Activated gamma-delta T cell (primary cell): ENCODE results near the gene DNAH5.
"Not testable (repeated sequence)": the region's sequence is repeated elsewhere in the genome, so short reads cannot be mapped to it uniquely, and the experiment has no call there.

Source experiments
- DNase-seq: peaks from one replicate; lab custom pipeline; 2025; lab: John Stamatoyannopoulos, UW
- total RNA-seq, 2 donors: gene quantifications; one replicate each; lab custom pipeline; 2026; lab: John Stamatoyannopoulos, UW

DNAH5 gene, protein sequence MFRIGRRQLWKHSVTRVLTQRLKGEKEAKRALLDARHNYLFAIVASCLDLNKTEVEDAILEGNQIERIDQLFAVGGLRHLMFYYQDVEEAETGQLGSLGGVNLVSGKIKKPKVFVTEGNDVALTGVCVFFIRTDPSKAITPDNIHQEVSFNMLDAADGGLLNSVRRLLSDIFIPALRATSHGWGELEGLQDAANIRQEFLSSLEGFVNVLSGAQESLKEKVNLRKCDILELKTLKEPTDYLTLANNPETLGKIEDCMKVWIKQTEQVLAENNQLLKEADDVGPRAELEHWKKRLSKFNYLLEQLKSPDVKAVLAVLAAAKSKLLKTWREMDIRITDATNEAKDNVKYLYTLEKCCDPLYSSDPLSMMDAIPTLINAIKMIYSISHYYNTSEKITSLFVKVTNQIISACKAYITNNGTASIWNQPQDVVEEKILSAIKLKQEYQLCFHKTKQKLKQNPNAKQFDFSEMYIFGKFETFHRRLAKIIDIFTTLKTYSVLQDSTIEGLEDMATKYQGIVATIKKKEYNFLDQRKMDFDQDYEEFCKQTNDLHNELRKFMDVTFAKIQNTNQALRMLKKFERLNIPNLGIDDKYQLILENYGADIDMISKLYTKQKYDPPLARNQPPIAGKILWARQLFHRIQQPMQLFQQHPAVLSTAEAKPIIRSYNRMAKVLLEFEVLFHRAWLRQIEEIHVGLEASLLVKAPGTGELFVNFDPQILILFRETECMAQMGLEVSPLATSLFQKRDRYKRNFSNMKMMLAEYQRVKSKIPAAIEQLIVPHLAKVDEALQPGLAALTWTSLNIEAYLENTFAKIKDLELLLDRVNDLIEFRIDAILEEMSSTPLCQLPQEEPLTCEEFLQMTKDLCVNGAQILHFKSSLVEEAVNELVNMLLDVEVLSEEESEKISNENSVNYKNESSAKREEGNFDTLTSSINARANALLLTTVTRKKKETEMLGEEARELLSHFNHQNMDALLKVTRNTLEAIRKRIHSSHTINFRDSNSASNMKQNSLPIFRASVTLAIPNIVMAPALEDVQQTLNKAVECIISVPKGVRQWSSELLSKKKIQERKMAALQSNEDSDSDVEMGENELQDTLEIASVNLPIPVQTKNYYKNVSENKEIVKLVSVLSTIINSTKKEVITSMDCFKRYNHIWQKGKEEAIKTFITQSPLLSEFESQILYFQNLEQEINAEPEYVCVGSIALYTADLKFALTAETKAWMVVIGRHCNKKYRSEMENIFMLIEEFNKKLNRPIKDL (N-terminal part only)
- 0.05 to 0.26 reads per million in 2 donors for total RNA-seq

DNA sequence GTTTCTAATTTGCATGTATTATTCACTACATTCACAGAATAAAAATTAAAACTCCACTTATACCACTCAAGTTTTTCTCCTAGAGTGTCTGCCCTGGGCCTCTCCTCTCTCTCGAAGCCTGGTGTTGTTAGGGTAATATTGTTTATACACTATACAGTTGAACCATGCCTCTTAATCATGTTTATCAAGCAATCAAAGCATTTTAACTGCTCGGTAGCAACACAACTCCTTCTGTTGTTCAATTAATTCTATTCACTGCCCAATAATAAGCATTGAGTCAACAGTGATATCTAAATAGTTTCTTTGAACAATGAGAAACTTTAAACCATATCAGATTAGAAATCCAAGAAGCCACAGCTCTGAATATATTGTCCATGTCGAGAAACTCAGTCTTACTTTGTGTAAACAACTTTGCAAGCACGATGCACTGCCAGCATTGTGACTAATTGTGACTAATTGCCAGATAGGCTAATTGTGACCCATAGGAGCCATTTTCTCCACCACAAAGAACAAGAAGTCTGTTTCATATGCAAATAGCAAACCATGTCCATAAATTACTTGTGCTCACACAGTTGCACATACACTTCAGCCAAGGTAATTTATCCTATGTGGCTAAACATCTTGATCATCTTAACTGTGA is at the start of gene DNAH5:
DNAH5 (minus strand) TSS at position 129 of the 640 bp plus-strand sequence. CDS start 250 bp downstream, outside the sequence.
- no peak for DNase-seq

DNA sequence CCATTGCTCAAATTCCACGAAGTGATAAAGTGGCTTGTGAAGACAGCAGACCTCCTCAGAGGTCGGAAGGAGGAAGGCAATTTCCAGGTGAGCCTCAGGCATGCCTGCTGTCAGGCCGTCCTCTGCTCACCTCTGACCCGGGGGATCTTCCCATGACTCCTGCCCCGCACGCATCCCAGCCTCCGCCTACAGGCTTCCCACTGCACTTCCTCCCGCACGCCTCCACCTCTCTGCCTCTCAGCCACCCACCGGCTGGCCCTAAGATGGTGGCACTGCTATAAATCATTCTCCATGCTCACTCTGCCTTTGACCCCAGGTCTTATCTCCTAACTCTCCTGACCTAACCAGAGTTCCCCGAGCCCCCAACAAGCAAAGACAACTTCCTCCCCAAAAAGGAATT is 49.4 kb upstream of the DNAH5 start:
- no peak for DNase-seq

DNA sequence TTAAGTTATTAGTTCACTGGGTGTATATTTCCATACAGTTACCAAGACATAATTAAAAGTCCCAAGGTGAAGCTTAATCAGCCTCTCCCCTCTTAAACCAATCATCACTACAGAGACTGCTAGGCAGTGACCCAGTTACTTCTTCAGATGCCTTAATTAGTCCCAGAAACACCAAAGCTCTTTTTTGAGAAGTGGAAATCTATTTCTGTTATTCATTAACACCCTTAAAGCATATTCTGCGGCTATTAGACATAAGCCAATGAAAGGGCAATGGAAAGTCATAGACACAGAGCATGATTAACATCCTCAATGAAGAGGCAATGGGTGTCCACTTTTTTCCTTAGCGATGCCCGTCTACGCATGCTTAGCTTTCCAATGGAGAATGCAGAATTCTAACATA is 48.3 kb upstream of the DNAH5 start:
- no peak for DNase-seq

DNA sequence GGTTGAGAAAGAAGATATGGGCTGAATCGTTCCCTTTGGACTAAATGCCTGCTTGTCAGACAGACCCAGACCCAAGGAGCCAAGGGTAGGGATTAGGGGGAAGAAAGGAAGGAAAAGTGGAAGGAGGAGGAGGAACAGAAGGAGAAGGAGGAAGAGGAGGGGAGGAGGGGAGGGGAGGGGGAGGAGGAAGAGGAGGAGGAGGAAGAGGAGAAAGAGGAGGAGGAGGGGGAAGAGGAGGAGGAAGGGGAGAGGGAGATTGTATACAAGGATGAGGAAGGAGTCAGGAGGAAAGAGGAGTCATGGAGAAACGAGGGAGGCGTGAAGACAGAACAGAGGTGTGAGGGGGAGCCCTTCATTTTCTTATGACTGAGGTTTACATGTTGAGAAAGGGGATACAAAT is 46.9 kb upstream of the DNAH5 start:
- no peak for DNase-seq

DNA sequence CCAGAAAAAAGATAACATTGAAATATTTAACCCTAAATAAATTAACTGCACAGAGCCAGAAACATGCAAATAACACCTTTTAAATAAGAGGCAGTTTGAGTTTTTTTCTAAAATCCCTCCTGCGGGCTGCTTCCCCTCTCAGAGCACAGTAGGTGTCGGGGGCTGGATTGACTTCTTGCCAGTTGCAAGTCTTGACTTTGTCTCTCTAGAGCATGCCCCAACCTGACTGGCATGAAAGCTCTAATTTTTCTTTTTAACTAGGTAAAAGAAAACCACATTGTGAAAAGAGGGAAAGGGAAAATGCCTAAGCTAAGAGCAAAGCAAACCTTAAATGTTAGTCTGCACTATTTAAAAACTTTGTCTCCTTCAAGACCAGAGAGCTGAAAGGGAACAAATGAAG is 46.4 kb upstream of the DNAH5 start:
- no peak for DNase-seq

DNA sequence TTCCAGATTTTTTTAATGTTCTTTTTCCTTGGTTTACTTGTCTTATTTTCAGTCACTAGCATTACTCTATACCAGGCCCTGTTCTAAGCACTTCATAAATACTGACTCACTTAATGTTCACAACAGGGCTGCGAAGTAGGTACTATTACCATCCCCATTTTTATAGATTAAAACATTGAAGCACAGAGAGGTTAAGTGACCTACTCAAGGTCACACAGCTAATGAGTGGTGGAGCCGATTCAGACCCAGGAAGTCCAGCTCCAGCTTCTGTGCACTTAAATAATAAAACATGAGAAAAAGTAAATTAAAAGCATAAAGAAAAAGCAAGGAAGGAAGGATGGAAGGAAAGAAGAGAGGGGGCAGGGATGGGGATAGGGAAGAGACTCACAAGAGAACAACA is 45.3 kb upstream of the DNAH5 start:
- no peak for DNase-seq

DNA sequence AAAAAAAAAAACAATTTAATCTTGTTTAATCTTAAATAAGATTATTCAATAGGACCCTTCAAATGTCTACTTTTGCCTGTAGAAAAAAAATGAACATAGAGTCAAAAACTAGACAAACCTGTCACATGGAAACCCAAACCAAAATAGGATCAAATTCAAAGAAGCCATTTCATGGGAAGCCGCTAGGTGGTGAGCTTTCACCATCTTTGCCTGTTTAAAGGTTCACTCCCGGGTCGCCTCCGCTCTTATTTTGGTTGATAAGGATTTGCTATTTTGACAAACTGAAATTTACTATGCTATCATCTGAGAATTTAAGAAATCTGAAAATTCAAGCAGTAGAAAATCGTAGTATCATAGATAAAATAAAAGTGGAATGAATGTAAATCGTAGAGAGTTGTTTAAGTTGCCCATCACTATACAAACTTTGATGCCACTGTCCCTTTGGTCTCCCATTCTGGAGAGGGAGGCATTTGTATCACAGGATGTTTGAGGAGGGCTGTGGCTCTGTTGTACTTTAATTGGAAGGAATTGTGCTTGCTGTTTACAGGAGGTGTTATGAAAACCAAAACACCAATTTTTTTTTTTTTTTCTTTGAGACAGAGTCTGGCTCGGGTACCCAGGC is 43.5 kb upstream of the DNAH5 start:
- DNase-seq, result no peak

DNA sequence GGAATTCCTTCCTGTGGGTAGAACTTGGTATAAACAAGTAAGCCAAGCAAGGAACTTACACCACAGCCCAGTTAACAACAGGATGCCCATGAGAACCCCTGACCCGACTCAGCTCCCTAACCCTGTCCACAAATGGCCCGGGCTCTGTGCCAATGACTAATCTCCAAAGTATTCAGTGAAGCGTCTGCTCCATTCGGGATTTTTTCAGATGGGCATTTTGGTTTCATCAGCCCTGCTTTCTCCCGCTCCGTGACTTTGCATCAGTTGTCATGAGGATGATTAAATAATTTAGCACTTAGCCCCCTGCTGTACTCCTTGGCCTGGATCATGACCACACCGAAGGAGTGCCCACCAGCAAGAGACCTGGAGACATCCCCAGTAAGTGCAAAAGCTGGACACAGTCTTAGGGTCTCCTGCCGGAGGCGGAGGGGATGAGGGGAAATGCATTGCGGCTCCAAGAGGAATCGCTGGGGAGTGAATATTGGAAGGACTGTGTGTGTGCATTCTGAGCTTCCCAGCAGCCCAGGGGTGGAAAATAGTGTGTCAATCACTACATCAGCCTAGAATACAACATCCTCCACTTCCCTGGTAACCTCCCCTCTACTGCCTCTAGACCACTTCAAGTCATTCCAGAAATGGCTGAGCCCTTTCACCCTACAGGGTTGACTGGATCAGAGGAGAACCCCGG is 41.4 kb upstream of the DNAH5 start:
- no peak for DNase-seq

DNA sequence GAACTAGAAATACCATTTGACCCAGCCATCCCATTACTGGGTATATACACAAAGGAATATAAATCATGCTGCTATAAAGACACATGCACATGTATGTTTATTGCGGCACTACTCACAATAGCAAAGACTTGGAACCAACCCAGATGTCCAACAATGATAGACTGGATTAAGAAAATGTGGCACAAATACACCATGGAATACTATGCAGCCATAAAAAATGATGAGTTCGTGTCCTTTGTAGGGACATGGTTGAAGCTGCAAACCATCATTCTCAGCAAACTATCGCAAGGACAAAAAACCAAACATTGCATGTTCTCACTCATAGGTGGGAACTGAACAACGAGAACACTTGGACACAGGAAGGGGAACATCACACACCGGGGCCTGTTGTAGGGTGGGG is 40.4 kb upstream of the DNAH5 start:
- DNase-seq, result not testable (repeated sequence)

DNA sequence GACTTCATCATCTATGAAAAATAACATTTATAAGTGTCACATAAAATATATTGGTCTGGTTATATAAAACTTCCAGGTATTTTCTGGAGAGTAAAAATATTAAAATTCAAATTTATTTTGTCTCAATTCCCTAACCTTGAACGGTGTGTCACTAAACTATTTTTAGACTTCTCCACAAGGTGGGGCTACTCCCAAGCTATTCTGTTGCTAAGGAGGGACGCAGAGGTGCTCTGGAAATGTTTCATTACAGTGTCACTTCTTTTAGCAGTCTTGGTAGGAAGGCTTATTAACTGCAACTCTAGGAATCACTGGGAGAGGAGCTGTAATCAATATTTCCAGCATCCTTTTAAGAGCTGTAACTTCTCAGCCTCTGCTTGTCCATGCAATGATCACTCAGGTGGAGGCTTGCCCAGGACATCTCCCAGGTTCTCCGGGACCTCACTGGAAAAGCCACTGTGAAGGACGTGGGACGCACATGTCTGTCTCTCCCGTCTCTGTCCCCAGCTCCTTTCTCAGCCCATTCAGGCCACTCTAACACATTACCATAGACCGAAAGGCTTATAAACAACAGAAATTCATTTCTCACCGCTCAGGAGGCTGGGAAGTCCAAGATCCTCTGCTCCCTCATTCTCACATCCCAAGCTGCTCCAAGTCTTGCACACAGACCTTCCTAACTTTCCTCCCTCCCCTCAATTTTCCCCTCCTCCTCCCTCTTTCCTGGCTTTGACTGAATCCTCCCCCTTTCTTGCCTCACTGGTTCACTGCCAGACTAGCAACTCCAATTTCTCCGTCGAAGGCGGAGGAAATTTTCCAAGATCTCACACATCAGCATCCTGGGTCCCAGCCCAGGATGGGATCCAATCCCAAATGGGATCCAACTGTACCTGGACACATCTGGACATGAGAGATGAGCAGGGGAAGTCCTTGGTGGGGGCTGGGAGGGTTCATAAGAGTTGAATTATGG is 32.7 kb upstream of the DNAH5 start:
- no peak for DNase-seq

DNA sequence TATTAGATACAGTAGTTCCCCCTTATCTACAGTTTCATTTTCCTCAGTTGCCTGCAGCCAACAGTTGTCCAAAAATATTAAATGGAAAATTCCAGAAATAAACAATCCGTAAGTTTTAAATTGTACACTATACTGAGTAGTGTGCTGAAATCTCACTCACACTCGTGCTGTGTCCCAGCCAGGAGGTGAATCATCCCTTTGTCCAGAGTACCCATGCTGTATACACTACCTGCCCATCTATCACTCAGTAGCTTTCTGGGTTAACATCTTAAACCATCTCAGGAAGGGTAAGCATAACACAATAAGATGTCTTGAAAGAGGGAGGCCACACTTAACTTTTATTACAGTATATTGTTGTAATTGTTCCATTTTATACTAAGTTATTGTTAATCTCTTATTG is 31.7 kb upstream of the DNAH5 start:
- no peak for DNase-seq

DNA sequence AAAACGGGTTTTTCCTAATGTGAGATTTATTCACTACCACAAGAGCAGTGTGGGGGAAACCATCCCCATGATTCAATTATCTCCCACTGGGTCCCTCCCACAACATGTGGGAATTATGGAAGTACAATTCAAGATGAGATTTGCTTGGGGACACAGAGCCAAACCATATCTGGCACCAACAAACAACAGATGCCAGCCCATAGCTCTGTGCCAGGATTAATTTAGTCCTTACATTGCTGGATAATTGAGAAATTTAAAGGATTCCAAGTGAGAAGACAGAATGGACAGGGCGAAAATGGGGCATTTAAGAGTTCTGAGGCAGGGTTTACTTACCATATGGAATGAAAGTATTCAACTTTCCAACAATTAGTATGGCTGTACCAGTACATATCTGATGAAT is 30.8 kb upstream of the DNAH5 start:
- no peak for DNase-seq

DNA sequence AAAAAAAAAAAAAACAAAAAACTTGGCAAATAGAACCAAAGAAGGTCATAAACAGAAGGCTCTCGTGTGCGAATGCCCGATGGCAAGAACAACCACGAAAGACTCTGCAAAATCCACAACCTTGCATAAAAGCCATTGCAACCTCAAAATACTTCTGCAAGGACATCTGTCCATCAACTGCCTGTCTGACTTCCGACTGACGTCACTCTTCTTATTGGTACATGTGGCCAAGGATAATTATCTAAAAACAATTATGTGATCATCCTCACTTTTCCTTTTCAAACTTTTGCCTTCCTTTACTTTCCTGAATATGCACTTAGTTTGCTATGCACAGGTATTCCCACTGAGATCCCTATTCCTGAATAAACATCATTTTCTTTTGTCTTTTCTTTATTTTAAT is 29.2 kb upstream of the DNAH5 start:
- DNase-seq, result no peak

DNA sequence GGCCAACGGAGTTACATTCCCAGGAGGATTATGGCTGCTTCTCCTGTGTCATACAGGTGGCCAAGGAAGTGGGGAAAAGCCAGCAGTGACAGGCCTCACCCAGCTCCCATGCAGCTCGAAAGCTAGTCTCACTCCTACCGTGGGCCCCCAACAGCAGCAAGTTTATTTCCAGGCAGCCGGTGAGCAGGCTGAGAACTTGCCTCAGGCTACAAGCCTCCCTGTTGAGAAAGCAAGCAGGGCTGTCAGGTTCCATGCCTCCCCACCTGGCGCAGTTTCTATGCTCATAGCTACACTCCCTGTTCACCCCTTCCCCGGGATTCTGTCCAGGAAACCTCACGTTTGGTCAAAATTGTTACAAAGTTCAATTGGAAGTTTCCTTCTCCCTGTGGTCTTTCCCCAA is 27.5 kb upstream of the DNAH5 start:
- DNase-seq, result no peak

DNA sequence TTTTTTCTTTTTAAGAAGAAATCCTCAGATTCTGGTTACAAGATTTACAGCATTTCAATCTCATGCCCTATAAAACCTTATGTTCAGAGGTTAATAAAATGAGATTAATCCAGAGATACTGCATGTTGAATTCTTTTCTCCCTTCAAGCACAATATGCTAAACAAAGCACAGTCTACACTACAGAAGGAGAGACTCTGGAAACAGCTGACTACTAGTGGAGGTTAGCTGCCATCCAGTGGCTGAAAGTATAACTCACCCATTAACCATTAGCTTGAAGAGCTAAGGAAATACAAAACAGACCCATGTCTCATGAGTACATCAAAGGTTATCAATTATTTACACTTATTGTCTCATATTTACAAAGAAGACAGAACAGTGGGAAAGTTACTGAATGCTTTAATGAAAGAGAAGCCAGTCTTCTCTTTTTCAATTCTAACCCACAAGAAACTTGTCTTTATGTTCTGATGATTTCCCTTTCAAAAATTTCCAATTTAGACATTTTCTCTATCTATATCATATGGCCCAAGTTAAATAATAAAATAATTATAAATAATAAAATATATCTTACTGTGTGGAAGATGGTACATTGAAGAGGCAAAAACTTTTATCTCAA is 12.7 kb upstream of the DNAH5 start:
- no peak for DNase-seq

DNA sequence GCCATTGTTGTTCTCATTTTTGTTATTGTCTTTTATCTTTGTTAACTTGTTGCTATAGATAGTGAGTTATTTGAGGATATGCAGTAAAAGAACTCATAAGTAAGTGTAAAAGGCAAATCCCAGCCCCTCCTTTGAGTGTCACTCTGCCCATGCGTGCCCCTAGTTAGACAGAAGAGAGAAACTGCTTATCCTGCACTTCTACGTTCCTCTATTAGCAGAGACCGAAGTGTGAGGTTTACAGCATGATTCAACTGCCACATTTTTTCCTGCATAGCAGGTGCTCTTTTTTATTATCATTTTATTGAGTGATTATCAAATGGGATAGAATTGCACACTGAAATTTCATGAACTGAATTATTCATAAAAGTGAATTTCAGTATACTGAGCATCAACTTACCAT is 12.0 kb upstream of the DNAH5 start:
- no peak for DNase-seq

DNA sequence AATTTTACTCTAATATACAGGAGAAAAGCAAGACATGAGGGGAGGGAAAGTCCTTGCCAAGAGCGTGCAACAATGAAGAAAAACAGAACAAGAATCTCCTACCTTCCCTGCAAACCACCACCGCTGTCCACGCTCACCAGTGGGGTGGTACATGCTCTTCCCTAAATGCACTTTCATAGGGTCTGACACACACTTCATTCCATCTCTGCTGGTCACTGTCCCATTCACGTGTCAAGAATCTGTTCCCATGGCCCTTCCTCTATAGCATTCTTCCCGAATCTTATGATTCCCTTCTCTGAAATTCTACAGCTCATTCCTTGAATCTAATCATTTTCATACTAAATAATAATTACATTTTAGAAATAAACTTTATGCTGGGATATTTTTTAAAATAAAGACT is 11.4 kb upstream of the DNAH5 start:
- DNase-seq, result no peak

DNA sequence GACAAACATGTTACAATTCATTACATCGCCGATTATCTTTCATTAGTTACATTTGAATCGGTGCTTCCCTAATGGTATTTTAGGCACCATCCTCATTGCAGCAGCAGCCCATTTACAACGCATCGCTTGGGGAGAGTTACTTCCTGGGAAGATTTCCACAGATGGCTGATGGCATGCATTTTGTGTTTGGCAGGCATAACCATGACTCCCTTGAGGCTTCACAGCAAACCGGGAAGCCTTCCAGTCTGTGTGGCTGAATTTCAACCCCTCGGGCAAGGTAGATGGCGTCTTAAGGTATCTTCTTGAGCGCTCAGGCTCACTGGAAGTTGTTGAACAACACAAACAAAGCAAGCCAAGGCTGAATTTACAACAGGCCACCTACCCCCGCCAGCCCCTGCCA is 1.6 kb upstream of the DNAH5 start:
- DNase-seq, result no peak

DNA sequence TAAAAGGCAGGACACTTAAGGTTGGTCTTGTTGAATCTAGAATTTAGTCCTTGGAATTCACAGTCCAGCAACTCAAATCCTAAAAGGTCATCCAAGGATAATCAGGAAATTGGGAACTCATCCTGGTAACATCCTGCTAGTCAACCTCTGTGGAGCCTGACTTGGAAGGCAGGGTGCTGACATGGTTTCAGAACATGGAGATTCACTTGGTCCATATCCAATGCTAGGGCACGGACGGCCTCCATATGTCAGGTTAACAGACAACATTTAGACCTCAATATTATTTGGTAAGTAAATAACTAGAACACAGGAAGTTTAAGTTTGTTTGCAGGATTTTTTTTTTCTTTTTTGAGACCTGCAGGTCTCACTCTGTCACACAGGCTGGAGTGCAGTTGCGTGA is 783 bp upstream of the DNAH5 start:
- no peak for DNase-seq
